K562 (cell line): Measurements from ENCODE around the gene FBL. TPM values are rescaled to one million over a fixed set of nuclear protein-coding genes. Genes with fewer than 3 reads are reported as not detected.

ENCODE experiments used
- ATAC-seq: fragments of 200-7000 bp; cut with Tn5 transposase; 3 replicates; pipeline ENCODE4 v1.9.1; 2020; ENCODE audit warnings: moderate library complexity
- BruUV-seq: library from RNA; stranded (reverse); fragments of 400-500 nt; replicated peaks from 2 replicates; lab custom pipeline; 2021; lab: Mats Ljungman, UMichigan
- CTCF ChIA-PET: fragments of 300-600 bp; formaldehyde crosslinking; extraction: SDS; loops from one replicate; lab custom pipeline; 2021; ENCODE audit warnings: low intra/inter-chr PET ratio; lab: Yijun Ruan, JAX
- POLR2A ChIA-PET: fragments of 300-600, 350-650 bp; sonication (Branson Sonifier 250); formaldehyde crosslinking; extraction: SDS; loops from one replicate; lab custom pipeline; 2021; ENCODE audit warnings: antibody characterized with exemption, inconsistent platforms; lab: Yijun Ruan, JAX
- DNase-seq, 4 experiments: peaks; one replicate each; pipeline versions ENCODE4 v3.0.0 to v3.0.0-alpha.2; 2011 to 2018; ENCODE audit warnings: low spot score in 3 of 4, mixed read lengths in 3 of 4; ENCODE audit errors: extremely low read depth in 1 of 4
- FAIRE-seq: peaks from 2 replicates; lab custom pipeline; 2011; peaks lifted over from hg19 to GRCh38; lab: Jason Lieb, UNC
- H2AFZ ChIP-seq: 2 replicates; pipeline ENCODE4 v1.6.0; 2011; ENCODE audit warnings: low read depth, low read length, control low read depth, inconsistent platforms
- H3K27ac ChIP-seq: fragments of 200-600 bp; 3 replicates; pipeline ENCODE4 v1.8.0; 2011; ENCODE audit warnings: low read depth, mild to moderate bottlenecking, control low read depth, inconsistent platforms, low read length, moderate library complexity, mixed read lengths; ENCODE audit errors: extremely low read depth
- H3K27me3 ChIP-seq, 2 experiments: fragments of 300-600 bp in 1 of 2; 2 replicates in 1 of 2; 3 replicates in 1 of 2; pipeline versions ENCODE4 v1.6.0 to v1.8.0; 2011; ENCODE audit warnings: inconsistent platforms in 2 of 2, low read length in 2 of 2, mild to moderate bottlenecking in 1 of 2, mixed read lengths in 1 of 2, moderate library complexity in 1 of 2; ENCODE audit not compliant: control insufficient read depth in 2 of 2, insufficient read depth in 2 of 2
- H3K36me3 ChIP-seq: fragments of 300-600 bp; 3 replicates; pipeline ENCODE4 v1.8.0; 2011; ENCODE audit warnings: mild to moderate bottlenecking, low read length, inconsistent platforms; ENCODE audit not compliant: control insufficient read depth, insufficient read depth
- H3K4me1 ChIP-seq, 2 experiments: fragments of 200-600 bp in 1 of 2; replicated peaks in 1 of 2; 2 replicates in 1 of 2; 3 replicates in 1 of 2; pipeline versions ENCODE4 v1.5.1 to v1.8.0; 2011; ENCODE audit warnings: inconsistent platforms in 2 of 2, low read length in 2 of 2, mild to moderate bottlenecking in 1 of 2, mixed read lengths in 1 of 2, moderate library complexity in 1 of 2; ENCODE audit not compliant: control insufficient read depth in 2 of 2, insufficient read depth in 2 of 2
- H3K4me2 ChIP-seq: 2 replicates; pipeline ENCODE4 v1.6.1; 2011; ENCODE audit warnings: low read length, control low read depth, inconsistent platforms, mixed read lengths; ENCODE audit not compliant: insufficient read depth
- H3K4me3 ChIP-seq: fragments of 200-600 bp; sonication (generic), shearing (Covaris generic); 2 replicates; pipeline ENCODE4 v1.5.1; 2016; ENCODE audit warnings: control low read depth, inconsistent platforms
- H3K79me2 ChIP-seq: fragments of 200-600 bp; 3 replicates; pipeline ENCODE4 v1.8.0; 2011; ENCODE audit warnings: low read length, inconsistent platforms; ENCODE audit not compliant: control insufficient read depth, insufficient read depth
- H3K9ac ChIP-seq, 2 experiments: 2 replicates each; pipeline versions ENCODE4 v1.6.0 to v1.6.1; 2011; ENCODE audit warnings: low read depth in 2 of 2, low read length in 2 of 2, control low read depth in 1 of 2, inconsistent platforms in 1 of 2, mild to moderate bottlenecking in 1 of 2, mixed read lengths in 1 of 2; ENCODE audit not compliant: insufficient read depth in 1 of 2
- H3K9me1 ChIP-seq: one replicate; pipeline ENCODE4 v1.6.0; 2011; ENCODE audit warnings: inconsistent platforms, mild to moderate bottlenecking, low read length, moderate library complexity; ENCODE audit not compliant: control insufficient read depth, insufficient read depth
- H3K9me3 ChIP-seq: replicated peaks from 2 replicates; pipeline ENCODE4 v1.5.1; 2011; ENCODE audit warnings: low read depth, low read length, inconsistent platforms; ENCODE audit not compliant: control insufficient read depth, insufficient read depth
- H4K20me1 ChIP-seq: replicated peaks from 2 replicates; pipeline ENCODE4 v1.6.1; 2011; ENCODE audit warnings: low read length, inconsistent platforms, mixed read lengths; ENCODE audit not compliant: control insufficient read depth, insufficient read depth
- CBX3 ChIP-seq, 2 experiments: IDR thresholded peaks; 1 replicate in 1 of 2; 2 replicates in 1 of 2; pipeline ENCODE4 v1.6.1; 2012; ENCODE audit warnings: inconsistent platforms in 2 of 2, low read length in 2 of 2, borderline replicate concordance in 1 of 2, control low read depth in 1 of 2
- CTBP1 ChIP-seq: fragments of 450-650 bp; IDR thresholded peaks from 2 replicates; pipeline ENCODE4 v1.6.1; 2016; ENCODE audit warnings: borderline replicate concordance
- EHMT2 ChIP-seq: fragments of 450-650 bp; IDR thresholded peaks from 2 replicates; pipeline ENCODE4 v1.6.1; 2018; ENCODE audit warnings: antibody characterized with exemption
- EZH2 ChIP-seq: IDR thresholded peaks from 2 replicates; pipeline ENCODE4 v1.6.1; 2012; ENCODE audit warnings: low read depth, mild to moderate bottlenecking, inconsistent platforms, low read length, borderline replicate concordance
- PCBP1 ChIP-seq: fragments of 200-400 bp; formaldehyde crosslinking; IDR thresholded peaks from 2 replicates; pipeline ENCODE4 v1.6.1; 2018; ENCODE audit warnings: mild to moderate bottlenecking, low read depth, low read length; ENCODE audit not compliant: poor library complexity, severe bottlenecking
- PHTF2 ChIP-seq: fragments of 250-450 bp; sonication (Bioruptor Pico); IDR thresholded peaks from 2 replicates; pipeline ENCODE4 v1.5.0; 2021; ENCODE audit warnings: mild to moderate bottlenecking
- RBM14 ChIP-seq: fragments of 200-400 bp; formaldehyde crosslinking; IDR thresholded peaks from 2 replicates; pipeline ENCODE4 v1.6.1; 2018; ENCODE audit warnings: low read depth, mild to moderate bottlenecking, low read length, moderate library complexity, borderline replicate concordance; ENCODE audit not compliant: insufficient read depth
- SNIP1 ChIP-seq: fragments of 450-650 bp; IDR thresholded peaks from 2 replicates; pipeline ENCODE4 v1.7.1; 2017; ENCODE audit warnings: low read depth, mild to moderate bottlenecking
- SNRNP70 ChIP-seq: fragments of 200-400 bp; formaldehyde crosslinking; optimal IDR thresholded peaks from 2 replicates; pipeline ENCODE3; 2017; ENCODE audit warnings: low read depth, low read length
- ZNF23 ChIP-seq: fragments of 250-450 bp; sonication (Bioruptor Pico); IDR thresholded peaks from 2 replicates; pipeline ENCODE4 v1.4.0; 2020; ENCODE audit warnings: mild to moderate bottlenecking
- ZNF408 ChIP-seq: fragments of 250-450 bp; sonication (Bioruptor Pico); IDR thresholded peaks from 2 replicates; pipeline ENCODE4 v1.4.0; 2020; ENCODE audit warnings: low read depth, mild to moderate bottlenecking, moderate library complexity
- WGBS: fragments of 100-300 bp; shearing (Covaris generic); methylation state at CpG from one replicate; pipeline ENCODE4 v1.1.6; 2016; ENCODE audit warnings: low coverage, mixed read lengths; ENCODE audit not compliant: insufficient coverage; ENCODE audit errors: missing lambda C conversion rate; 5-methylcytosine and 5-hydroxymethylcytosine counted together
- in situ Hi-C: fragments of 300-500 bp; cut with MboI; formaldehyde crosslinking; loops from 4 replicates; pipeline ENCODE4 v1.15.0; 2018; ENCODE audit warnings: inconsistent platforms, mixed read lengths
- intact Hi-C: fragments of 100-400 bp; cut with micrococcal nuclease; formaldehyde crosslinking; loops from 2 replicates; pipeline ENCODE4 v1.14.2; 2022
- polyA plus RNA-seq, 8 experiments: library from polyadenylated mRNA; depleted of rRNA in 4 of 8; stranded (reverse) in 5 of 8; unstranded in 3 of 8; fragments of >200 nt; fragmentation: Nextera tagmentation in 2 of 8; fragmentation: Illumina TruSeq in 1 of 8; extraction: Ambion mirVana in 2 of 8; extraction: Trizol in 1 of 8; gene quantifications; 2 replicates each; pipeline versions ENCODE4 v1.2.1 to v1.2.3, GENCODE V29; 2011 to 2014; ENCODE audit warnings: inconsistent platforms in 1 of 8, missing spikeins in 1 of 8
- total RNA-seq, 7 experiments: library from RNA; depleted of rRNA in 6 of 7; stranded (reverse); fragments of >200 nt in 6 of 7; fragmentation: Illumina TruSeq in 2 of 7; extraction: Trizol in 2 of 7; gene quantifications; 2 replicates each; pipeline versions ENCODE4 v1.2.1 to v1.2.3, GENCODE V29; 2011 to 2021; ENCODE audit warnings: low replicate concordance in 1 of 7
- TF ChIP-seq, protein P1 (sequence below): sonication (generic); IDR thresholded peaks from 2 replicates; pipeline ENCODE4 v1.6.1; 2016
- TF ChIP-seq, protein P2 (sequence below): fragments of 250-450 bp; sonication (Bioruptor Pico); IDR thresholded peaks from 2 replicates; pipeline ENCODE4 v1.4.0; 2020; ENCODE audit warnings: mild to moderate bottlenecking
- TF ChIP-seq, protein P3 (sequence below): fragments of 200-400 bp; formaldehyde crosslinking; IDR thresholded peaks from 2 replicates; pipeline ENCODE4 v1.6.1; 2017; ENCODE audit warnings: mild to moderate bottlenecking, low read depth, low read length, moderate library complexity
- TF ChIP-seq, protein P4 (sequence below), 3 experiments: fragments of 200-800 bp in 1 of 3; sonication (Bioruptor generic) in 1 of 3; sonication (generic) in 1 of 3; formaldehyde crosslinking in 1 of 3; IDR thresholded peaks; 2 replicates each; pipeline versions ENCODE4 v1.6.1 to v1.8.0; 2016 to 2022; ENCODE audit warnings: mild to moderate bottlenecking in 2 of 3, missing compliant biosample characterization in 2 of 3, missing genetic modification characterization in 2 of 3, missing genetic modification reagents in 1 of 3

FBL gene
- total and polyA plus RNA-seq, 9 of the 15 experiments (the other 6 are each of a cell fraction or from before 2014, with no cell fraction given) = 201 to 1,696 (median 696) TPM

DNA sequence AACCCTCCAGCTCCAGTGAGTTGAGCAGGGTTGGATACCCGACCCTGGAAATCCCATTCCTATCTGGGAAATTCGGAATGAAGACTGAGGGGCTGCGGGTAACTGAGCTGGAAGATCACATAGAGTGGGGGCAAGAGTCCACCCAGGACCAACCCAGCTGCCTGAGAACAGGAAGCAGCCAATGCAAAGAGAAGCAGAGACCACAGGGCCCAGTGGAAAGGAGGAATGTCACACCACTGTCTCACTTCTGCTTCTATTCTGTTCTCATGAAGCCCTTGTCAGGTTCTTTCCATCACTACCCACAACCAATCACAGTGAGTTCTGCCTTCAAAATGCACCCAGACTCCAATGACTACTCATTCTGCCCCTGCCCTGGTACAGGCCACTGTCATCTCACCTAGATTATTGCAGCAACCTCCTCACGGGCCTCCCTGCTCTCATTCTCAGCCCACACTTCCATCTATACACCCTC lies 27.5 kb downstream of the FBL start:
- Histone ChIP-seq H3K27ac (no peak overlapping the region), H3K4me2 (no peak overlapping the region), H4K20me1 (no peaks in the 10 kb centered on the region; the same call in 1 of the 2 replicates), H3K9me3 (no peaks in the 10 kb centered on the region), H2AFZ (no peak overlapping the region), H3K9ac (no peak overlapping the region), H3K4me1 (no peaks in the 10 kb centered on the region), H3K36me3 (no peaks in the 10 kb centered on the region), H3K27me3 (no peaks in the 10 kb centered on the region), H3K4me3 (no peak overlapping the region), H3K9me1 (no peaks in the 10 kb centered on the region), H3K79me2 (no peaks in the 10 kb centered on the region)
- no peak for FAIRE-seq
- ATAC-seq = no peak
- intact Hi-C loops = no loop called here
- ChIA-PET POLR2A (interaction anchor here (1.2 kb wide), 1 partner anchor 12 kb away, joined by 3 read pairs; no protein-coding TSS in a partner anchor), CTCF (no interaction called here)
- TF ChIP-seq SNRNP70 (no peak), CTBP1 (no peak), EZH2 (no peak), ZNF23 (CRISPR knock-in tag) (no peak), PCBP1 (no peak), ZNF408 (CRISPR knock-in tag) (no peak), EHMT2 (no peak), SNIP1 (no peak), PHTF2 (no peak), CBX3 (IDR thresholded peaks at IDR 0.05; ENCODE audit: borderline replicate concordance in 1 of 2, low read length in 2 of 2) (no peak), RBM14 (no peak)
- TF ChIP-seq, protein P1, sequence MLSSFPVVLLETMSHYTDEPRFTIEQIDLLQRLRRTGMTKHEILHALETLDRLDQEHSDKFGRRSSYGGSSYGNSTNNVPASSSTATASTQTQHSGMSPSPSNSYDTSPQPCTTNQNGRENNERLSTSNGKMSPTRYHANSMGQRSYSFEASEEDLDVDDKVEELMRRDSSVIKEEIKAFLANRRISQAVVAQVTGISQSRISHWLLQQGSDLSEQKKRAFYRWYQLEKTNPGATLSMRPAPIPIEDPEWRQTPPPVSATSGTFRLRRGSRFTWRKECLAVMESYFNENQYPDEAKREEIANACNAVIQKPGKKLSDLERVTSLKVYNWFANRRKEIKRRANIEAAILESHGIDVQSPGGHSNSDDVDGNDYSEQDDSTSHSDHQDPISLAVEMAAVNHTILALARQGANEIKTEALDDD = no peak
- TF ChIP-seq, protein P2, sequence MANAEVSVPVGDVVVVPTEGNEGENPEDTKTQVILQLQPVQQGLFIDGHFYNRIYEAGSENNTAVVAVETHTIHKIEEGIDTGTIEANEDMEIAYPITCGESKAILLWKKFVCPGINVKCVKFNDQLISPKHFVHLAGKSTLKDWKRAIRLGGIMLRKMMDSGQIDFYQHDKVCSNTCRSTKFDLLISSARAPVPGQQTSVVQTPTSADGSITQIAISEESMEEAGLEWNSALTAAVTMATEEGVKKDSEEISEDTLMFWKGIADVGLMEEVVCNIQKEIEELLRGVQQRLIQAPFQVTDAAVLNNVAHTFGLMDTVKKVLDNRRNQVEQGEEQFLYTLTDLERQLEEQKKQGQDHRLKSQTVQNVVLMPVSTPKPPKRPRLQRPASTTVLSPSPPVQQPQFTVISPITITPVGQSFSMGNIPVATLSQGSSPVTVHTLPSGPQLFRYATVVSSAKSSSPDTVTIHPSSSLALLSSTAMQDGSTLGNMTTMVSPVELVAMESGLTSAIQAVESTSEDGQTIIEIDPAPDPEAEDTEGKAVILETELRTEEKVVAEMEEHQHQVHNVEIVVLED (CRISPR knock-in tag) = no peak
- TF ChIP-seq, protein P3, sequence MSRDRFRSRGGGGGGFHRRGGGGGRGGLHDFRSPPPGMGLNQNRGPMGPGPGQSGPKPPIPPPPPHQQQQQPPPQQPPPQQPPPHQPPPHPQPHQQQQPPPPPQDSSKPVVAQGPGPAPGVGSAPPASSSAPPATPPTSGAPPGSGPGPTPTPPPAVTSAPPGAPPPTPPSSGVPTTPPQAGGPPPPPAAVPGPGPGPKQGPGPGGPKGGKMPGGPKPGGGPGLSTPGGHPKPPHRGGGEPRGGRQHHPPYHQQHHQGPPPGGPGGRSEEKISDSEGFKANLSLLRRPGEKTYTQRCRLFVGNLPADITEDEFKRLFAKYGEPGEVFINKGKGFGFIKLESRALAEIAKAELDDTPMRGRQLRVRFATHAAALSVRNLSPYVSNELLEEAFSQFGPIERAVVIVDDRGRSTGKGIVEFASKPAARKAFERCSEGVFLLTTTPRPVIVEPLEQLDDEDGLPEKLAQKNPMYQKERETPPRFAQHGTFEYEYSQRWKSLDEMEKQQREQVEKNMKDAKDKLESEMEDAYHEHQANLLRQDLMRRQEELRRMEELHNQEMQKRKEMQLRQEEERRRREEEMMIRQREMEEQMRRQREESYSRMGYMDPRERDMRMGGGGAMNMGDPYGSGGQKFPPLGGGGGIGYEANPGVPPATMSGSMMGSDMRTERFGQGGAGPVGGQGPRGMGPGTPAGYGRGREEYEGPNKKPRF = no peak
- TF ChIP-seq, protein P4, sequence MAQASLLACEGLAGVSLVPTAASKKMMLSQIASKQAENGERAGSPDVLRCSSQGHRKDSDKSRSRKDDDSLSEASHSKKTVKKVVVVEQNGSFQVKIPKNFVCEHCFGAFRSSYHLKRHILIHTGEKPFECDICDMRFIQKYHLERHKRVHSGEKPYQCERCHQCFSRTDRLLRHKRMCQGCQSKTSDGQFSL (CRISPR knock-in tag; IDR thresholded peaks at IDR 0.05) = no peak
- TF ChIP-seq, protein P4 (tag; IDR thresholded peaks at IDR 0.05) = no peak
- BruUV-seq = no TSS peak
- WGBS = 32% methylated on average over 4 of the region's 4 CpGs
- in situ Hi-C loops = no loop called here
- no peak for DNase-seq
